ENCODE results near the gene UBTD2.

Gene UBTD2

GRCh38 chr5:172235827-172236736, 47.5 kb downstream of the UBTD2 start:
- no peak for DNase-seq (ENCODE audit: low read depth)
- TF ChIP-seq CTCF (IDR thresholded peaks at IDR 0.05; ENCODE audit: control insufficient read depth, insufficient read depth, low read depth, low read length, missing control alignments): no peak
- H3K4me3 ChIP-seq (ENCODE audit: control insufficient read depth, low read depth, low read length): no peak overlapping the region

GRCh38 chr5:172235132-172235780, 48.3 kb downstream of the UBTD2 start:
- DNase-seq (ENCODE audit: low read depth): no peak
- no peak overlapping the region for H3K4me3 ChIP-seq (ENCODE audit: control insufficient read depth, low read depth, low read length)

GRCh38 chr5:172234031-172234430, 49.5 kb downstream of the UBTD2 start:
- DNase-seq (ENCODE audit: low read depth): no peak
- no peak for TF ChIP-seq CTCF (IDR thresholded peaks at IDR 0.05; ENCODE audit: control insufficient read depth, insufficient read depth, low read depth, low read length, missing control alignments)
- no peak overlapping the region for H3K4me3 ChIP-seq (ENCODE audit: control insufficient read depth, low read depth, low read length)

More at GRCh38 chr5:172235132-172235780, 48.3 kb downstream of the UBTD2 start:
- no peak for TF ChIP-seq CTCF (IDR thresholded peaks at IDR 0.05; ENCODE audit: control insufficient read depth, insufficient read depth, low read depth, low read length, missing control alignments)

- no peak for TF ChIP-seq CTCF (IDR thresholded peaks at IDR 0.05; ENCODE audit: control insufficient read depth, insufficient read depth, low read depth, low read length, missing control alignments)
- DNase-seq (ENCODE audit: low read depth): no peak
- H3K4me3 ChIP-seq (ENCODE audit: control insufficient read depth, low read depth, low read length): no peak overlapping the region
These were observed 53.7 kb downstream of the UBTD2 start for GRCh38 chr5:172229904-172230303.

- TF ChIP-seq CTCF (IDR thresholded peaks at IDR 0.05; ENCODE audit: control insufficient read depth, insufficient read depth, low read depth, low read length, missing control alignments): no peak
- DNase-seq (ENCODE audit: low read depth): no peak
- no peak overlapping the region for H3K4me3 ChIP-seq (ENCODE audit: control insufficient read depth, low read depth, low read length)
These were observed 58.6 kb downstream of the UBTD2 start for GRCh38 chr5:172224996-172225395.

- no peak for DNase-seq (ENCODE audit: low read depth)
- TF ChIP-seq CTCF (IDR thresholded peaks at IDR 0.05; ENCODE audit: control insufficient read depth, insufficient read depth, low read depth, low read length, missing control alignments): no peak
- H3K4me3 ChIP-seq (ENCODE audit: control insufficient read depth, low read depth, low read length): no peak overlapping the region
These were observed 59.4 kb downstream of the UBTD2 start for GRCh38 chr5:172223901-172224873.
